Spleen (tissue), 7 donors: ENCODE results near the gene TPM1.
A peak's percentile ranks its signal among the peaks of the same experiment; 100 is the strongest.

Source experiments
- POLR2A ChIP-seq, 3 donors: fragments of 450-650 bp; IDR thresholded peaks; one replicate each; pipeline ENCODE4 v1.5.1; 2017; ENCODE audit warnings: antibody characterized with exemption in 3 of 3, mild to moderate bottlenecking in 1 of 3
- POLR2AphosphoS5 ChIP-seq, 3 donors: sonication (generic); formaldehyde crosslinking; IDR thresholded peaks; one replicate each; pipeline ENCODE4 v1.5.1; 2017; ENCODE audit warnings: antibody characterized with exemption in 3 of 3
- TF ChIP-seq, protein P1 (sequence below), 11 experiments: fragments of 200-600 bp in 7 of 11; fragments of 450-650 bp in 4 of 11; sonication (generic) in 4 of 11; IDR thresholded peaks in 8 of 11; conservative IDR thresholded peaks in 3 of 11; 1 replicate in 7 of 11; 2 replicates in 4 of 11; pipeline versions ENCODE4 v1.4.0 to v1.8.0; 2016 to 2021; ENCODE audit warnings: antibody characterized with exemption in 11 of 11, inconsistent platforms in 4 of 11, mild to moderate bottlenecking in 1 of 11
- donor health status: DM: no; HTN: no; CAD: no; lungs with moderate emphysema.
- donor health status: DM: no; HTN: no; CAD: no.
- donor health status: DM: no; HTN: no; CAD: no.

DNA sequence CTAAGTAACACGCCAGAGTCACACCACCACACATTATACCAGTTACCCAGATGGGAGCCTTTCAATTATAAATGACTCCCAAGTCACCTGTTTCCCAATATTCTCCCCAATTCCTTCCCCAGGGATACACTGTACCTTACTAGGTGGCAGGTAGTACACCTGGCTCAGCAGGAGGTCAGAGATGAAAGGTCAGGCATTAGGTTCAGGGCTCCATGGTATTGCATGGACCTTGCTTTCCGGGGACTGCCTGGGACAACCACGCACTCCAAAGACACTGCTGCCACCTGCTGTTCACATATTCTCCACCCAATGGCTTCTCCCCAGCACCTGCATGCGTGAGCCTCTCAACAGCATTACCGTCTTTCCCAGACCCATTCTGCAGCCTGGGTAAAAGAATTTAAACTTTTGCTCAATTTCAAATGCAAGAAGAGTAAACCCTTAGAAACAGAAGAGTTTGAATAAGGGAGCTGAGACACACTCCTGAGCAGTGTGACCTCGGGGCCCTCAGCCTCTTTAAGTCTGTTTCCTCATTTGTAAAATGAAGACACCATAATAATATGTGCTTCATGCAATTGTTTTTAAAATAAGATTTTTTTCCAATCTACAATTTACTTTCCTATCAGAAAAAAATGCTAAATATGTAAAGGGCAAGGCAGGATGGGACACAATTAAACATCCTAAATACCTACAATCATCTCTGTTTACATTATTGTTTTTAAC, 51.1 kb downstream of the TPM1 start:
- TF ChIP-seq, protein P1, sequence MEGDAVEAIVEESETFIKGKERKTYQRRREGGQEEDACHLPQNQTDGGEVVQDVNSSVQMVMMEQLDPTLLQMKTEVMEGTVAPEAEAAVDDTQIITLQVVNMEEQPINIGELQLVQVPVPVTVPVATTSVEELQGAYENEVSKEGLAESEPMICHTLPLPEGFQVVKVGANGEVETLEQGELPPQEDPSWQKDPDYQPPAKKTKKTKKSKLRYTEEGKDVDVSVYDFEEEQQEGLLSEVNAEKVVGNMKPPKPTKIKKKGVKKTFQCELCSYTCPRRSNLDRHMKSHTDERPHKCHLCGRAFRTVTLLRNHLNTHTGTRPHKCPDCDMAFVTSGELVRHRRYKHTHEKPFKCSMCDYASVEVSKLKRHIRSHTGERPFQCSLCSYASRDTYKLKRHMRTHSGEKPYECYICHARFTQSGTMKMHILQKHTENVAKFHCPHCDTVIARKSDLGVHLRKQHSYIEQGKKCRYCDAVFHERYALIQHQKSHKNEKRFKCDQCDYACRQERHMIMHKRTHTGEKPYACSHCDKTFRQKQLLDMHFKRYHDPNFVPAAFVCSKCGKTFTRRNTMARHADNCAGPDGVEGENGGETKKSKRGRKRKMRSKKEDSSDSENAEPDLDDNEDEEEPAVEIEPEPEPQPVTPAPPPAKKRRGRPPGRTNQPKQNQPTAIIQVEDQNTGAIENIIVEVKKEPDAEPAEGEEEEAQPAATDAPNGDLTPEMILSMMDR (IDR thresholded peaks at IDR 0.05 in 8 of 11, conservative IDR thresholded peaks at IDR 0.05 in 3 of 11): peak; percentile 34 to 87 (median 79)
- TF ChIP-seq POLR2A (IDR thresholded peaks at IDR 0.05) (no peak), POLR2AphosphoS5 (IDR thresholded peaks at IDR 0.05) (peak in 1 of 3 donors; percentile 36)
